Measurements from ENCODE around the gene INHBB.

INHBB gene

GRCh38 chr2:120317916-120318315 lies 28.0 kb upstream of the INHBB start:
- H3K4me2 ChIP-seq (ENCODE audit: low read depth, low read length, poor library complexity, severe bottlenecking), result no peak overlapping the region
- no peaks in the 10 kb centered on the region for H3F3A ChIP-seq (ENCODE audit: insufficient read depth)
- no peak for TF ChIP-seq EZH2phosphoT487 (conservative IDR thresholded peaks at IDR 0.05; ENCODE audit: low read length)
- no peak for TF ChIP-seq CTCF (IDR thresholded peaks at IDR 0.05; ENCODE audit: insufficient read depth, low read length, poor library complexity, severe bottlenecking)

GRCh38 chr2:120318626-120319025 lies 27.3 kb upstream of the INHBB start:
- no peaks in the 10 kb centered on the region for H3K9me3 ChIP-seq (ENCODE audit: insufficient read depth, low read length)
- no peaks in the 10 kb centered on the region for H3K9me2 ChIP-seq (replicated peaks; ENCODE audit: insufficient read depth, low read length)
- H3K9ac ChIP-seq (ENCODE audit: low read length), result no peak overlapping the region
- no peaks in the 10 kb centered on the region for H3K27me3 ChIP-seq (ENCODE audit: low read length)
- no peaks in the 10 kb centered on the region for H4K20me1 ChIP-seq (ENCODE audit: low read depth, low read length)
- no peaks in the 10 kb centered on the region for H3F3A ChIP-seq (ENCODE audit: insufficient read depth)
- no peaks in the 10 kb centered on the region for H3K79me2 ChIP-seq (ENCODE audit: insufficient read depth, low read length)
- no peak overlapping the region for H3K4me3 ChIP-seq (ENCODE audit: insufficient read depth, low read length, poor library complexity, severe bottlenecking)
- TF ChIP-seq CTCF (IDR thresholded peaks at IDR 0.05; ENCODE audit: insufficient read depth, low read length, poor library complexity, severe bottlenecking) (no peak), EZH2phosphoT487 (conservative IDR thresholded peaks at IDR 0.05; ENCODE audit: low read length) (no peak)
- no peaks in the 10 kb centered on the region for H3K36me3 ChIP-seq (ENCODE audit: low read length)
- no peak overlapping the region for H3K4me2 ChIP-seq (ENCODE audit: low read depth, low read length, poor library complexity, severe bottlenecking)
- H3K27ac ChIP-seq (ENCODE audit: low read depth, low read length), result no peak overlapping the region
- H2AFZ ChIP-seq (ENCODE audit: low read depth, low read length, severe bottlenecking), result no peak overlapping the region

More at GRCh38 chr2:120317916-120318315, 28.0 kb upstream of the INHBB start:
- Histone ChIP-seq H3K36me3 (ENCODE audit: low read length) (no peaks in the 10 kb centered on the region), H3K79me2 (ENCODE audit: insufficient read depth, low read length) (no peaks in the 10 kb centered on the region), H3K9me2 (replicated peaks; ENCODE audit: insufficient read depth, low read length) (no peaks in the 10 kb centered on the region), H3K9ac (ENCODE audit: low read length) (no peak overlapping the region), H3K27me3 (ENCODE audit: low read length) (no peaks in the 10 kb centered on the region), H3K27ac (ENCODE audit: low read depth, low read length) (no peak overlapping the region), H4K20me1 (ENCODE audit: low read depth, low read length) (no peaks in the 10 kb centered on the region), H3K4me3 (ENCODE audit: insufficient read depth, low read length, poor library complexity, severe bottlenecking) (no peak overlapping the region), H2AFZ (ENCODE audit: low read depth, low read length, severe bottlenecking) (no peak overlapping the region), H3K9me3 (ENCODE audit: insufficient read depth, low read length) (no peaks in the 10 kb centered on the region)

- no peaks in the 10 kb centered on the region for H3K36me3 ChIP-seq (ENCODE audit: low read length)
- H3K27me3 ChIP-seq (ENCODE audit: low read length), result no peaks in the 10 kb centered on the region
- H3K4me2 ChIP-seq (ENCODE audit: low read depth, low read length, poor library complexity, severe bottlenecking), result no peak overlapping the region
- no peak overlapping the region for H3K9ac ChIP-seq (ENCODE audit: low read length)
- no peak for TF ChIP-seq EZH2phosphoT487 (conservative IDR thresholded peaks at IDR 0.05; ENCODE audit: low read length)
- TF ChIP-seq CTCF (IDR thresholded peaks at IDR 0.05; ENCODE audit: insufficient read depth, low read length, poor library complexity, severe bottlenecking), result no peak
- H3K79me2 ChIP-seq (ENCODE audit: insufficient read depth, low read length), result no peaks in the 10 kb centered on the region
- H4K20me1 ChIP-seq (ENCODE audit: low read depth, low read length), result no peaks in the 10 kb centered on the region
- no peaks in the 10 kb centered on the region for H3K9me3 ChIP-seq (ENCODE audit: insufficient read depth, low read length)
- H3K27ac ChIP-seq (ENCODE audit: low read depth, low read length), result no peak overlapping the region
- H3K9me2 ChIP-seq (replicated peaks; ENCODE audit: insufficient read depth, low read length), result no peaks in the 10 kb centered on the region
- no peaks in the 10 kb centered on the region for H3F3A ChIP-seq (ENCODE audit: insufficient read depth)
- no peak overlapping the region for H2AFZ ChIP-seq (ENCODE audit: low read depth, low read length, severe bottlenecking)
- H3K4me3 ChIP-seq (ENCODE audit: insufficient read depth, low read length, poor library complexity, severe bottlenecking), result no peak overlapping the region
Observed at GRCh38 chr2:120319123-120319522, 26.8 kb upstream of the INHBB start.

All from SU-DHL-6 (cell line).